ENCODE data around the gene TXLNG. TPM values are rescaled to one million over a fixed set of nuclear protein-coding genes. Genes with fewer than 3 reads are reported as not detected.

Gene TXLNG
- polyA plus RNA-seq, 1 of the 3 experiments (the other 2 are of a cell fraction) = 12.1 TPM

GRCh38 chrX:16765594-16765993 lies 20.7 kb upstream of the TXLNG start:
- H3K9me3 ChIP-seq = no peaks in the 10 kb centered on the region
- H2AFZ ChIP-seq (ENCODE audit: low read depth) = no peak overlapping the region
- no peak for DNase-seq
- H3K4me2 ChIP-seq = no peak overlapping the region
- WGBS (ENCODE audit: low lambda C conversion rate) = 70% methylated on average over 2 of the region's 2 CpGs
- ChIA-PET POLR2A (no interaction called here), CTCF (interaction anchor here (0.8 kb wide), 1 partner anchor 281 kb away, joined by 3 read pairs; no protein-coding TSS in a partner anchor)
- H4K20me1 ChIP-seq (ENCODE audit: insufficient read depth) = no peaks in the 10 kb centered on the region
- H3K9ac ChIP-seq = no peak overlapping the region
- H3K27me3 ChIP-seq (ENCODE audit: insufficient read depth) = no peaks in the 10 kb centered on the region
- no peaks in the 10 kb centered on the region for H3K79me2 ChIP-seq (ENCODE audit: insufficient read depth)
- H3K27ac ChIP-seq (ENCODE audit: low read depth in 2 of 2, low read length in 1 of 2) = no peak overlapping the region
- no peaks in the 10 kb centered on the region for H3K9me2 ChIP-seq
- peaks cover 11% of the 10 kb centered on the region for H3F3A ChIP-seq (replicated peaks; ENCODE audit: insufficient read depth)
- H3K36me3 ChIP-seq (replicated peaks in 1 of 2; ENCODE audit: control insufficient read depth in 1 of 2, insufficient read depth in 2 of 2, low read length in 1 of 2) = peaks cover 8 to 12% of the 10 kb centered on the region in 2 experiments
- TF ChIP-seq RFX5 (IDR thresholded peaks at IDR 0.05; ENCODE audit: low read length) = no peak
- TF ChIP-seq RCOR1 (IDR thresholded peaks at IDR 0.05; ENCODE audit: low read length) = no peak
- no peak for TF ChIP-seq PBX3 (IDR thresholded peaks at IDR 0.05)
- no peak for TF ChIP-seq MAX (IDR thresholded peaks at IDR 0.05; ENCODE audit: low read depth)
- no peak overlapping the region for H3K4me3 ChIP-seq (ENCODE audit: low read depth in 2 of 2, low read length in 1 of 2)
- no peaks in the 10 kb centered on the region for H3K4me1 ChIP-seq (ENCODE audit: control insufficient read depth in 1 of 2, insufficient read depth in 2 of 2, low read depth in 1 of 2, low read length in 1 of 2)

- no peak overlapping the region for H3K4me3 ChIP-seq (ENCODE audit: low read depth in 2 of 2, low read length in 1 of 2)
- H3K79me2 ChIP-seq (ENCODE audit: insufficient read depth) = no peaks in the 10 kb centered on the region
- H3F3A ChIP-seq (replicated peaks; ENCODE audit: insufficient read depth) = peaks cover 21% of the 10 kb centered on the region
- no peak overlapping the region for H2AFZ ChIP-seq (ENCODE audit: low read depth)
- no peaks in the 10 kb centered on the region for H3K9me3 ChIP-seq
- ChIA-PET POLR2A (interaction anchor here (0.9 kb wide), 1 partner anchor 52 kb away, joined by 5 read pairs; the partner anchor contains the start of gene SYAP1), CTCF (no interaction called here)
- H4K20me1 ChIP-seq (ENCODE audit: insufficient read depth) = no peaks in the 10 kb centered on the region
- WGBS (ENCODE audit: low lambda C conversion rate) = 55% methylated on average over 2 of the region's 2 CpGs
- TF ChIP-seq USF1 (IDR thresholded peaks at IDR 0.05; ENCODE audit: borderline replicate concordance, low read depth) (no peak), TCF12 (IDR thresholded peaks at IDR 0.05) (no peak), MEF2A (IDR thresholded peaks at IDR 0.05; ENCODE audit: borderline replicate concordance, low read depth) (no peak), ELF1 (IDR thresholded peaks at IDR 0.05) (no peak), SIN3A (IDR thresholded peaks at IDR 0.05; ENCODE audit: borderline replicate concordance, low read depth, low read length) (no peak), PBX3 (IDR thresholded peaks at IDR 0.05) (no peak), TEAD4 (IDR thresholded peaks at IDR 0.05; ENCODE audit: borderline replicate concordance, insufficient read depth) (no peak)
- no peak overlapping the region for H3K9ac ChIP-seq
- H3K36me3 ChIP-seq (replicated peaks in 1 of 2; ENCODE audit: control insufficient read depth in 1 of 2, insufficient read depth in 2 of 2, low read length in 1 of 2) = no peaks in the 10 kb centered on the region
- H3K4me2 ChIP-seq = no peak overlapping the region
- H3K4me1 ChIP-seq (ENCODE audit: control insufficient read depth in 1 of 2, insufficient read depth in 2 of 2, low read depth in 1 of 2, low read length in 1 of 2) = no peaks in the 10 kb centered on the region
- no peaks in the 10 kb centered on the region for H3K27me3 ChIP-seq (ENCODE audit: insufficient read depth)
- DNase-seq = no peak
- peak overlapping the region in 1 of 2 experiments; percentile 85; a peak in 2 of 4 replicates for H3K27ac ChIP-seq (ENCODE audit: low read depth in 2 of 2, low read length in 1 of 2)
- H3K9me2 ChIP-seq = no peaks in the 10 kb centered on the region
Measured at GRCh38 chrX:16770970-16771482, 15.2 kb upstream of the TXLNG start.
